8988T (cell line): ENCODE results near the gene ABTB1.
"Not testable (repeated sequence)": the region's sequence is repeated elsewhere in the genome, so short reads cannot be mapped to it uniquely, and the experiment has no call there.

ENCODE experiments used
- DNase-seq: peaks from one replicate; pipeline ENCODE4 v3.0.0; 2011

Gene ABTB1

DNA sequence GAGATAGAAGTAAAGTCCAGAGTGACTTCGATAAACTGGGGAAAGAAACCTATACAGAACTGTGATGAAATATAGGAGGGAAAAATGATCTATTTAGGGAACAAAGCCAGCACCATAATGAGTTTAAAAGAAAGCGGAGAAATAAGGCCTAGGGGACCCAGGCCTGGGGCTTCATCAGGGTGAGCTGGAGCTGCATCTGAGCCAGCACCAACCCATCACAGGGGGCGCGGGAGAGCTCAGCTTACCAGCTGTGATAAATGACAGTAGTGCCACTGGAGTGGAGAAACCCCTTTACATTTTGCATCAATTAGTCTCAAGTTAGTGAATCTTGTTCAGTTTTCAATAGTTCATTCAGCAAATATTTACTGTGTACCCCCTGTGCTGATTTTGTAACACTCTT, 22.5 kb upstream of the ABTB1 start:
- DNase-seq = no peak

GRCh38 chr3:127651516-127652172, 21.1 kb upstream of the ABTB1 start:
- DNase-seq = no peak

DNA sequence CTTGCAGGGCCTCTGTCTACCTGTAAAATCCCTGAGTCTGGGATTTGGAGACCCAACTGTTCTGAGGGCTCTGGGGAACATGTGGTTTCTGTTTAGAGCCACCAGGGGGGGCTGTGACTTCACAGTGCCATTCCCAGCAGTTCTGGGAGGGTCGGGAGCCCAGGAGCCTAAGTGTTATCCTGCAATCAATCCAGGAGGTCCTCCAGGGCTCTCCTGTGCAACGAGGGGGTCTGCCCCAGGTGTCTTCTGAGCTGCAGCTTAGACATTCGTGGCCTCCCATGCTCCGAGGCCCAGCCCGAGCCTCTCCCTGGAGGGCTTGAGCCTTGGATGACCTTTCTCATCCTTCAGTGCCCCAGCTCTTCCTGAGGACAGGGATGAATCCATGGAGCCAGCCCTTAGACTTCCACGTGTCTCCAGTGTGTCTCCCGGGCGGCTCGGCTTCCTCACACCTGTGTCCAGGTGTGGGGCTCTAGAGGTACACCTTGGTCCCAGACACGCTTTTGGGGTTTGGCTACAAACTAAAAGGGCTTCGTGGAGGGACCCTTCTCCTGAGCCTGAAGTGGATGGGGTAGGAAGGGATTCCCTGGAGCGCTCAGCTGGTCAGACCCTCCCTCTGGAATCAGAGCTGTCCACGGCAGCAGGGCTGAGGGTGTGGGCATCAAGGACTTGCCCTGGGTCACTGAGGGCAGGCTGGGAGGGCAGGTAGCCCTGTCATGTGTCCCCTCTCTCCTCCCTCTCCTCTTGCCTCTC, 20.3 kb upstream of the ABTB1 start:
- no peak for DNase-seq

DNA sequence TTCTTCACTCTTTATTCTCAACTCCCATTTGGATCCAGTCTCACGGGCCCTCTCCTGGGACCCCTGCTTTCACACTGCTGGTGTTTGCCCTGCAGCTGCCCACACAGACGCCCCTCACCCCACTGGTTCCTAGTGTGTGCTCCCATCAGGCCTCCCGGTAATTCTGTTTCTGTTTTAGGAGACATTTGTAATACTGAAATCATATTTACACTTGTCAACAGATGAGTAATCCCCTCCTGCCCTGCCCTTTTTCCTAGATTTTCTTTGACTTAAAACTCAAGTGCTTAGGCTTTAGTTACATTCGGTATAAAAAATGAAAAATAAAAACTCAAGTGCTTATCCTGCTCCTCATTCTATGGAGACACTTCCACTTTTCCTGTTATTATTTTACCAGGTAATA, 18.4 kb upstream of the ABTB1 start:
- DNase-seq = no peak

DNA sequence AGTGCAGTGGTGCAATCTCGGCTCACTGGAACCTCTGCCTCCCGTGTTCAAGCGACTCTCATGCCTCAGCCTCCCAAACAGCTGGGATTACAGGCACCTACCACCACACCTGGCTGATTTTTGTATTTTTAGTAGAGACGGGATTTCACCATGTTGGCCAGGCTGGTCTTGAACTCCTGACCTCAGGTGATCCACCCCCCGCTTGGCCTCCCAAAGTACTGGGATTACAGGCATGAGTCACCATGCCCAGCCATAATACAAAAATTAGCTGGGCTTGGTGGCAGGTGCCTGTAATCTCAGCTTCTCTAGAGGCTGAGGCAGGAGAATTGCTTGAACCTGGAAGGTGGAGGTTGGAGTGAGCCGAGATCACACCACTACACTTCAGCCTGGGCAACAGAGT, 17.8 kb upstream of the ABTB1 start:
- DNase-seq = not testable (repeated sequence)

- no peak for DNase-seq
These were observed 17.1 kb upstream of the ABTB1 start for GRCh38 chr3:127655641-127656040.

DNA sequence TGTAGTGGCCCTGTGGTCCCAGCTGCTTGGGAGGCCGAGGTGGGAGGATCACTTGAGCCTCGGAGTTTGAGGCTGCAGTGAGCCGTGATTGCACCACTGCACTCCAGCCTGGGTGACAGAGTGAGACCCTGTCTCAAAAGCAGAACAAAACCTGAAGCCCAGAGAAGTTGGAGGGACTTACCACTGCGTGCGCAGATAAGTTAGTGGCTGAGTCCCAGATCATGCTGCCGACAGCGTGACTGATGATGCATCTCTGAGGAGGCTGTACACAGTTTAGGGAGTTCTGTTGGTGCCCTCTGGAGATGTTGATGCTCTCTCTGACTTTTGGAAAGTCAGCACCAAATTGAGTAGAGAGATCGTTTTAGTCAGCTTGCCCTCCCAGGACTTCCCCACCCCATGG, 15.8 kb upstream of the ABTB1 start:
- no peak for DNase-seq

DNA sequence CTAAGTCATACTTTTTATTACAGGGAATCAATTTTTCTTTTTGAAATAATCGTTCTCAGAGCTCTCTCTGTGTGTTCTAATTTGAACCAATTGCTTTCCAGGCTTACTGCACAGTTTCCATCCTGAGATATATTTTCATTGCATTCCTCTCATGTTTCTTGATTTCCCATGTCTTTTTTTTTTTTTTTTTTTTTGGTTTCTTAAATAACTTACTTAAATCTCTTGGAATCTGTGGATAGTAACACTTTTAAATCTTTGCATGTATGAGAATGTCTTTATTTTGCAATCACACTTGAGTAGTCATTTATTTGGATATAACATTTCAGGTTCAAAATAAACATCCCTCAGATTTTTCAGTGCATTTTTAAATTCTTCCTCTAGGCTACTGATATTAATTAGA, 14.5 kb upstream of the ABTB1 start:
- no peak for DNase-seq

DNA sequence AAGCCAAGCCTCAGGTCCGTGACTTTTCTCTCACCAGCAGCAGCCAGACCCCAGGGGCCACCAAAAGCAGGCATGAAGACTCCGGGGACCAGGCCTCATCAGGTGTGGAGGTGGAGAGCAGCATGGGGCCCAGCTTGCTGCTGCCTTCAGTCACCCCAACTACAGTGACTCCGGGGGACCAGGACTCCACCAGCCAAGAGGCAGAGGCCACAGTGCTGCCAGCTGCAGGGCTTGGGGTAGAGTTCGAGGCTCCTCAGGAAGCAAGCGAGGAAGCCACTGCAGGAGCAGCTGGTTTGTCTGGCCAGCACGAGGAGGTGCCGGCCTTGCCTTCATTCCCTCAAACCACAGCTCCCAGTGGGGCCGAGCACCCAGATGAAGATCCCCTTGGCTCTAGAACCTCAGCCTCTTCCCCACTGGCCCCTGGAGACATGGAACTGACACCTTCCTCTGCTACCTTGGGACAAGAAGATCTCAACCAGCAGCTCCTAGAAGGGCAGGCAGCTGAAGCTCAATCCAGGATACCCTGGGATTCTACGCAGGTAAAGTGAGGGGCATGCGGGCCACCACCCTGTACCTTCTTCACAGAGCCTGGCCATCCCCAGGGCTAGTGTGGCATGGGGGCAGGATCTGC, 12.0 kb upstream of the ABTB1 start:
- no peak for DNase-seq

DNA sequence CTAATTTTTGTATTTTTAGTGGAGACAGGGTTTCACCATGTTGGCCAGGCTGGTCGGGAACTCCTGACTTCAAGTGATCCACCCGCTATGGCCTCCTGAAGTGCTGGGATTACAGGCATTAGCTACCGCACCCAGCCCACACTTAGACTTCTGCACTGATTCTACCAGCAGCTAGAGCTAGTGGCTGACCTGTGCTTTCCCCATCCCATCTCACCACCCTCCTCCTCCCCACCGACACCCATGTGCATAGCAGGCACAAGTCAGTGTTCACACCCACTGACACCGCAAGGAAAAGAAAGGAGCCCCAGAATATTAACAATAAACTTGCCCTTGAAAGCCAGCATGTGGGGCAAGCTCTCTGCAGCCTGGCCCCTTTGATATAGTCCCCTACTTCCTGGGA, 11.2 kb upstream of the ABTB1 start:
- DNase-seq = no peak

DNA sequence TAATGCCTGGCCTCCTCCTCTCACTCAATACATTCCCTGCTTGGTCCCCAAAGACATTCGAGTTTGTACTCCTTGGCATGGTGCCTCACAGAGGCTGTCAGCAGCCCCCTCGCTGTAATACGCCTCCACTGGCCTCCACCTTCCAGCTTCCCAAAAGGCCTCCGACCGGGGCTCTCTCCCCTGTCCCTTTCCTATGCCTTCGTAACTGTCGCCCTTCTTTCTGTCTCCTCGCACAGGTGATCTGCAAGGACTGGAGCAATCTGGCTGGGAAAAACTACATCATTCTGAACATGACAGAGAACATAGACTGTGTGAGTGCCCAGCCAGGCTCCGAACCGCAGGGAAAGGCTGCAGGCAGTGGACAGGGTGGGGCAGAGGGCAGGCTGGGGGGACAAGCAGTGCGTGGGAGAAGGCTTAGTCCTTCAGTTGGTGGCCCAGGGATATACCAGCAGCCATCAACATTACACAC, 10.7 kb upstream of the ABTB1 start:
- no peak for DNase-seq

DNA sequence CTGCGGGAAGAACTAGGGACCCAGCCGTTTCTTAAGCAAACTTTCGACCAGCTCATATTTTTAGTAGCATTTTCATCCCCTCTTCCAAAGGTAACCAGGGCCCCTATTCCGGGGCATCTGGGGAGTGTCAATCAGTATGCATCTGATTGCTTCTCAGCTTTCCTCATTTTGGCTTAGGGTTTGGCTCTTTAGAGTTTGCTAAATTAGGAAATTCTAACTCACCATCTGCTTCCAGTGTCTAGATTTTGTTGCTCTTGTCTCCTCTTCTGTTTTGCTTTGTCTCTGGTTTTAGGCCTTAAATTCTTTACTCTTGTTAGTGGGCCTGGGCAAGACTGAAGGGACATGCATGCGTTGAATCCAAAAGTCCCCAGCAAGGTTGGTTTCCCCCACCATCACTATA, 9.6 kb upstream of the ABTB1 start:
- no peak for DNase-seq

DNA sequence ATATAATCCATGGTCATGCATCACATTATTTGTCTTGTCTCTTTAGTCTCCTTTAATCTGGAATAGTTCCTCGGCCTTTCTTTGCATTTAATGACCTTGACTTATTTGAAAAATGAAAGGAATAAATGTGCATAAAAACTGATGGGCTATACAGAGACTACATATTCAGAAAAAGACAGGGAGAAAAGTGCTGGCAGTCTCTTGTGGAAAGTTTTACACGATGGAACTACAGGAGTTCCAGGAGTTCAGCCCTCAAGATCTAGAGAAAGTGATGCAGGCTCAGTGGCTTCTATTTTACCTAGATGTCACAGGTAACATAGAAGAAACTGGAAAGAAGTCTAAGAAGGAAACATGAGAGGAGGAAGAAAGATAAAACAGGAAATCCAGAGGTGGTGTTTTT, 7.6 kb upstream of the ABTB1 start:
- DNase-seq = no peak

DNA sequence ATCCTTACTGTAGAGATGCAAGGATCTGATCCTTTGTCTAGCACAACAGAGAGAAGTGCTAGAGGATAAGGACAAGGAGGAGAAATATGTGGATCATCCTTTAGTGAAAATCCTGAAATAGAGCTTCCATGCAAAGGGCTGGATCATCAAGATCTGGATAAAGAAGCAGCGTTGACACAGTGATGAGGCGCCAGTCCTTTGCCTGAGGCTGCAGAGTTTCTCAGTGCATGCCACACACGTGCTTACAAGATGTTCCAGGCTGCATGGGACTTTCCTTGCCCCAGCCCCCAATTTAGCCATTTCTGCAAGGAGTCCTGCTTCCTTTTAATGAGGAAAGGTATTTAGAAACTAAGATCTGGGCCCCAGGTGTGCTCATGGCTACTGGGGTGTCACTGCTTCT, 7.2 kb upstream of the ABTB1 start:
- DNase-seq = no peak

- DNase-seq = no peak
These were observed 6.1 kb upstream of the ABTB1 start for GRCh38 chr3:127666676-127667075.

DNA sequence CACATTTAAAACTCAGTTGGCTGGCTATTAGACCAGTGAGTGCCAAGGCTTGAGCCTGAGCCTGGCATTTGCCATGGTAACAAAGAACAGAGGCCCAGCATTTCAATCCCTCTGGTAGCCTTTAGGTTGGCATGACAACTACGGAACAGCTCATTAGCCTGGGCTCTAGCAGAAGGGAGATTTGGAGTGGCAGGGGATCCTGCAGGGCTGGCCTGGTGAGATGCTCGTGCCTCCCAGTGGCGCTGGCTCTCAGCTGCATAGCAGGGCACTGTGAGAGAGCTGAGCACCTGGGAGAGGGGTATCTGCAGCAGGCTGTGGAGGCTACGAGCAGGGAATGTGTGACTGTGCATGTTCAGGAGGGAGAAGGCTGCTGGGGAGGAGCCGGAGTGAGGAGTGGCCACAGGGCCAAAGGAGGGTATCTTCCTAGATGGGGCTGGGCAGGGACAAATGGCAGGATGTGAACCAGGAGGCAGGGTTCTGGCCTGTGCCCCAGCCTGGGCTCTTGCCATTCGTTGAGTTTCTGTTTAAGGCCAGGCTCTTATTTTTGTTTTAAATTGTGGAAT, 5.6 kb upstream of the ABTB1 start:
- no peak for DNase-seq

- no peak for DNase-seq
These were observed 3.8 kb upstream of the ABTB1 start for GRCh38 chr3:127668906-127669305.

GRCh38 chr3:127669541-127670228, 3.1 kb upstream of the ABTB1 start:
- DNase-seq = no peak

GRCh38 chr3:127670229-127670559, 2.6 kb upstream of the ABTB1 start:
- DNase-seq = no peak

- no peak for DNase-seq
These were observed 1.8 kb upstream of the ABTB1 start for GRCh38 chr3:127670761-127671522.

GRCh38 chr3:127671523-127672428, 976 bp upstream of the ABTB1 start:
- peak; percentile 62 for DNase-seq
